HepG2 (cell line): ENCODE results near the gene TMEM144. TPM values are rescaled to one million over a fixed set of nuclear protein-coding genes. Genes with fewer than 3 reads are reported as not detected.

Source experiments
- BCL6 ChIP-seq: IDR thresholded peaks from 2 replicates; pipeline ENCODE4 v1.6.1; 2016; ENCODE audit warnings: missing genetic modification reagents, missing compliant biosample characterization
- BRD4 ChIP-seq: sonication (generic); formaldehyde crosslinking; IDR thresholded peaks from 2 replicates; pipeline ENCODE4 v1.4.0; 2020; ENCODE audit warnings: missing genetic modification reagents
- CHD2 ChIP-seq: IDR thresholded peaks from 2 replicates; pipeline ENCODE4 v1.6.1; 2011; ENCODE audit warnings: low read depth, low read length, improper control_type of control experiment
- CHD4 ChIP-seq: fragments of 200-600 bp; sonication (generic); IDR thresholded peaks from 2 replicates; pipeline ENCODE4 v1.7.0; 2017; ENCODE audit warnings: mild to moderate bottlenecking, low read length, borderline replicate concordance
- ETV6 ChIP-seq: sonication (generic); formaldehyde crosslinking; conservative IDR thresholded peaks from 2 replicates; pipeline ENCODE4 v1.4.0; 2020; ENCODE audit warnings: missing genetic modification reagents
- FOSL2 ChIP-seq: sonication (generic); formaldehyde crosslinking; IDR thresholded peaks from 2 replicates; pipeline ENCODE4 v1.4.0; 2020; ENCODE audit warnings: missing genetic modification reagents
- GATAD1 ChIP-seq: IDR thresholded peaks from 2 replicates; pipeline ENCODE4 v1.6.1; 2016; ENCODE audit warnings: missing genetic modification reagents, missing compliant biosample characterization
- HIVEP1 ChIP-seq: sonication (generic); formaldehyde crosslinking; IDR thresholded peaks from 2 replicates; pipeline ENCODE4 v1.4.0; 2020; ENCODE audit warnings: mild to moderate bottlenecking, missing genetic modification reagents
- HNRNPLL ChIP-seq: fragments of 200-400 bp; formaldehyde crosslinking; IDR thresholded peaks from 2 replicates; pipeline ENCODE4 v1.6.1; 2017; ENCODE audit warnings: mild to moderate bottlenecking, low read depth, low read length; ENCODE audit not compliant: poor library complexity, severe bottlenecking
- IKZF1 ChIP-seq: fragments of 450-650 bp; IDR thresholded peaks from 2 replicates; pipeline ENCODE4 v1.7.1; 2016
- MATR3 ChIP-seq: sonication (generic); formaldehyde crosslinking; IDR thresholded peaks from 2 replicates; pipeline ENCODE4 v1.4.0; 2020; ENCODE audit warnings: missing genetic modification reagents
- MIER2 ChIP-seq: IDR thresholded peaks from 2 replicates; pipeline ENCODE4 v1.6.1; 2016; ENCODE audit warnings: missing biosample characterization, missing genetic modification reagents
- MTA1 ChIP-seq: sonication (generic); formaldehyde crosslinking; IDR thresholded peaks from 2 replicates; pipeline ENCODE4 v1.4.0; 2020; ENCODE audit warnings: missing genetic modification reagents, mild to moderate bottlenecking, borderline replicate concordance
- MXD4 ChIP-seq: IDR thresholded peaks from 2 replicates; pipeline ENCODE4 v1.6.1; 2016; ENCODE audit warnings: mild to moderate bottlenecking, missing biosample characterization, missing genetic modification reagents
- MYC ChIP-seq: sonication (generic); formaldehyde crosslinking; IDR thresholded peaks from 2 replicates; pipeline ENCODE4 v1.9.0; 2021; ENCODE audit warnings: missing genetic modification reagents, borderline replicate concordance
- NFKBIZ ChIP-seq: IDR thresholded peaks from 2 replicates; pipeline ENCODE4 v1.6.1; 2018; ENCODE audit warnings: missing genetic modification reagents, missing compliant biosample characterization
- PTBP1 ChIP-seq: fragments of 200-400 bp; formaldehyde crosslinking; IDR thresholded peaks from 2 replicates; pipeline ENCODE4 v1.6.1; 2018; ENCODE audit warnings: low read length, low read depth; ENCODE audit not compliant: poor library complexity, severe bottlenecking
- RFXANK ChIP-seq: IDR thresholded peaks from 2 replicates; pipeline ENCODE4 v1.6.1; 2016
- SAFB2 ChIP-seq: sonication (generic); formaldehyde crosslinking; IDR thresholded peaks from 2 replicates; pipeline ENCODE4 v1.5.1; 2020; ENCODE audit warnings: missing genetic modification reagents, low read depth, mild to moderate bottlenecking, borderline replicate concordance
- SALL2 ChIP-seq: sonication (generic); formaldehyde crosslinking; IDR thresholded peaks from 2 replicates; pipeline ENCODE4 v1.8.1; 2023; ENCODE audit warnings: mild to moderate bottlenecking, missing genetic modification reagents, inconsistent platforms
- ZFY ChIP-seq: sonication (generic); formaldehyde crosslinking; IDR thresholded peaks from 2 replicates; pipeline ENCODE4 v1.4.0; 2020; ENCODE audit warnings: missing genetic modification reagents
- ZNF10 ChIP-seq: sonication (generic); formaldehyde crosslinking; IDR thresholded peaks from 2 replicates; pipeline ENCODE4 v1.4.0; 2020; ENCODE audit warnings: mild to moderate bottlenecking, low read depth, missing genetic modification reagents, borderline replicate concordance
- ZNF143 ChIP-seq: sonication (generic); formaldehyde crosslinking; IDR thresholded peaks from 2 replicates; pipeline ENCODE4 v1.4.0; 2020; ENCODE audit warnings: missing genetic modification reagents
- ZNF263 ChIP-seq: sonication (generic); formaldehyde crosslinking; IDR thresholded peaks from 2 replicates; pipeline ENCODE4 v1.4.0; 2020; ENCODE audit warnings: missing genetic modification reagents
- ZNF777 ChIP-seq: sonication (generic); formaldehyde crosslinking; IDR thresholded peaks from 2 replicates; pipeline ENCODE4 v1.4.0; 2020; ENCODE audit warnings: missing genetic modification reagents
- ZNF83 ChIP-seq: sonication (generic); formaldehyde crosslinking; IDR thresholded peaks from 2 replicates; pipeline ENCODE4 v1.4.0; 2020; ENCODE audit warnings: missing genetic modification reagents, mild to moderate bottlenecking, borderline replicate concordance
- polyA plus RNA-seq, 8 experiments: library from polyadenylated mRNA; depleted of rRNA in 3 of 8; stranded (reverse) in 7 of 8; unstranded in 1 of 8; fragments of >200 nt; fragmentation: Illumina TruSeq in 4 of 8; extraction: Trizol in 4 of 8; gene quantifications; 2 replicates each; pipeline versions ENCODE4 v1.2.1 to v1.2.3, GENCODE V29; 2011 to 2016; ENCODE audit warnings: low read depth in 4 of 8, missing spikeins in 1 of 8, mixed read lengths in 1 of 8; ENCODE audit not compliant: insufficient read depth in 1 of 8
- total RNA-seq, 5 experiments: library from RNA; depleted of rRNA; stranded (reverse); fragments of >200 nt; fragmentation: Illumina TruSeq; extraction: Trizol; gene quantifications; 2 replicates each; pipeline ENCODE4 v1.2.3, GENCODE V29; 2016; ENCODE audit warnings: low read depth in 1 of 5
- TF ChIP-seq, protein P1 (sequence below): sonication (generic); formaldehyde crosslinking; IDR thresholded peaks from 2 replicates; pipeline ENCODE4 v1.5.0; 2020; ENCODE audit warnings: missing genetic modification reagents
- TF ChIP-seq, protein P2 (sequence below), 2 experiments: sonication (generic) in 1 of 2; formaldehyde crosslinking in 1 of 2; IDR thresholded peaks; 2 replicates each; pipeline versions ENCODE4 v1.4.0 to v1.6.1; 2016 to 2020; ENCODE audit warnings: borderline replicate concordance in 1 of 2, low read depth in 1 of 2, mild to moderate bottlenecking in 1 of 2, missing genetic modification reagents in 1 of 2

TMEM144 gene
- total and polyA plus RNA-seq, 2 of the 13 experiments (the other 11 are each of a cell fraction or from before 2014, with no cell fraction given): 10.9 to 12.3 TPM

DNA sequence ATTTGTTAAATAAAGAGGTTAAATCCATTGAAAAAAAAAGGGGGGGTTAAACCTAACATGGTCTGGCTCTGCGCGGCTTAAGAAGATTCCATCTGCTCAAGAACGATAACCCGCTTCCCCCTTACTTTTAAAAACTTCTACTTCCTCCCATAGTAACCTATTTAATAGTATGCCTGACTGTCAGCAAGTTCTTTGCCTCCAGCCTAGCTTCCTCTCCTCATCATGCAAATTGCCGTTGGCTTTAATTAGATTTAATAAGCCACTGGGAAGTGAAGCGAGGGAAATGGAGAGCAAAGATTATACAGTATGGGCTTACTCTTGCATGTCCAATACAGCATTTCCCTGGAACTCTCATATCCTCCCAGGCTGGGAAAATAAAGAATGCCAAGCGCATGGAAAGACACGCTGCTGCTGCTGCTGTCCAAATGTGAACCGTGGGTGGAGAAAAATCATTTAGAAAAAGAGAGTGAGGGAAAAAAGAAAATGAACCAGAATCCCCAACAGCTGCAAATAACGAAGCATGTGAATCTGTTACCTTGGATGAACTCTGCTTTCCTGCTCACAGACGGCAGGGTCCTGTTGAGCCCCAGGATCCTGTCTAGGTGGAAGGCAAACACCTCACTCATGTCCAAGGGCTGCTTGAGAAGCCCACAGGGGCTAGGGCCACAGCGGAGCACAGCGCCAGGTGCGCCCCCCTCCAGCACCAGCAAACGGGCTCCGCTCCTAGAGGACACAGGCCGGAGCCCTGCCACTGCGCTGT is 40.2 kb upstream of the TMEM144 start (continued):
- TF ChIP-seq RFXANK (CRISPR knock-in tag) (0 out of 2 replicates have a peak, but pooled peaks have one; percentile 33), MXD4 (CRISPR knock-in tag) (0 out of 2 replicates have a peak, but pooled peaks have one; percentile 29), MYC (CRISPR knock-in tag) (no peak), MIER2 (CRISPR knock-in tag) (0 out of 2 replicates have a peak, but pooled peaks have one; percentile 13), BRD4 (CRISPR knock-in tag) (0 out of 2 replicates have a peak, but pooled peaks have one; percentile 81), SAFB2 (CRISPR knock-in tag) (no peak), HIVEP1 (CRISPR knock-in tag) (no peak), ZNF83 (CRISPR knock-in tag) (no peak), ZNF10 (no peak), MATR3 (CRISPR knock-in tag) (no peak), PTBP1 (no peak), CHD2 (no peak), SALL2 (peak; percentile 53; the same call in 1 of the 2 replicates), IKZF1 (no peak), MTA1 (CRISPR knock-in tag) (no peak), NFKBIZ (CRISPR knock-in tag) (no peak), GATAD1 (0 out of 2 replicates have a peak, but pooled peaks have one; percentile 12), ETV6 (CRISPR knock-in tag) (no peak), ZFY (peak; percentile 72; the same call in 1 of the 2 replicates), ZNF263 (CRISPR knock-in tag) (no peak), FOSL2 (0 out of 2 replicates have a peak, but pooled peaks have one; percentile 29), ZNF143 (CRISPR knock-in tag) (peak; percentile 9; the same call in 1 of the 2 replicates), ZNF777 (CRISPR knock-in tag) (peak; percentile 69; the same call in 1 of the 2 replicates), HNRNPLL (no peak), BCL6 (CRISPR knock-in tag) (peak; percentile 20; the same call in 1 of the 2 replicates), CHD4 (no peak)
- TF ChIP-seq, protein P1, sequence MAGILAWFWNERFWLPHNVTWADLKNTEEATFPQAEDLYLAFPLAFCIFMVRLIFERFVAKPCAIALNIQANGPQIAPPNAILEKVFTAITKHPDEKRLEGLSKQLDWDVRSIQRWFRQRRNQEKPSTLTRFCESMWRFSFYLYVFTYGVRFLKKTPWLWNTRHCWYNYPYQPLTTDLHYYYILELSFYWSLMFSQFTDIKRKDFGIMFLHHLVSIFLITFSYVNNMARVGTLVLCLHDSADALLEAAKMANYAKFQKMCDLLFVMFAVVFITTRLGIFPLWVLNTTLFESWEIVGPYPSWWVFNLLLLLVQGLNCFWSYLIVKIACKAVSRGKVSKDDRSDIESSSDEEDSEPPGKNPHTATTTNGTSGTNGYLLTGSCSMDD (CRISPR knock-in tag): no peak
- TF ChIP-seq, protein P2, sequence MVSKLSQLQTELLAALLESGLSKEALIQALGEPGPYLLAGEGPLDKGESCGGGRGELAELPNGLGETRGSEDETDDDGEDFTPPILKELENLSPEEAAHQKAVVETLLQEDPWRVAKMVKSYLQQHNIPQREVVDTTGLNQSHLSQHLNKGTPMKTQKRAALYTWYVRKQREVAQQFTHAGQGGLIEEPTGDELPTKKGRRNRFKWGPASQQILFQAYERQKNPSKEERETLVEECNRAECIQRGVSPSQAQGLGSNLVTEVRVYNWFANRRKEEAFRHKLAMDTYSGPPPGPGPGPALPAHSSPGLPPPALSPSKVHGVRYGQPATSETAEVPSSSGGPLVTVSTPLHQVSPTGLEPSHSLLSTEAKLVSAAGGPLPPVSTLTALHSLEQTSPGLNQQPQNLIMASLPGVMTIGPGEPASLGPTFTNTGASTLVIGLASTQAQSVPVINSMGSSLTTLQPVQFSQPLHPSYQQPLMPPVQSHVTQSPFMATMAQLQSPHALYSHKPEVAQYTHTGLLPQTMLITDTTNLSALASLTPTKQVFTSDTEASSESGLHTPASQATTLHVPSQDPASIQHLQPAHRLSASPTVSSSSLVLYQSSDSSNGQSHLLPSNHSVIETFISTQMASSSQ (IDR thresholded peaks at IDR 0.05; ENCODE audit: low read depth): no peak
- TF ChIP-seq, protein P2 (CRISPR knock-in tag; IDR thresholded peaks at IDR 0.05; ENCODE audit: borderline replicate concordance): no peak
